DND-41 (cell line): ENCODE results near the gene GABRB3.

Source experiments
- EZH2 ChIP-seq: IDR thresholded peaks from 3 replicates; pipeline ENCODE4 v1.6.1; 2012; ENCODE audit warnings: borderline replicate concordance, low read depth, mild to moderate bottlenecking, moderate library complexity, low read length, inconsistent platforms; ENCODE audit not compliant: severe bottlenecking
- TF ChIP-seq, protein P1 (sequence below): IDR thresholded peaks from 2 replicates; pipeline ENCODE4 v1.5.1; 2012; ENCODE audit warnings: borderline replicate concordance, low read length, moderate library complexity, mild to moderate bottlenecking; ENCODE audit not compliant: poor library complexity, severe bottlenecking; ENCODE audit errors: extremely low read depth

DNA sequence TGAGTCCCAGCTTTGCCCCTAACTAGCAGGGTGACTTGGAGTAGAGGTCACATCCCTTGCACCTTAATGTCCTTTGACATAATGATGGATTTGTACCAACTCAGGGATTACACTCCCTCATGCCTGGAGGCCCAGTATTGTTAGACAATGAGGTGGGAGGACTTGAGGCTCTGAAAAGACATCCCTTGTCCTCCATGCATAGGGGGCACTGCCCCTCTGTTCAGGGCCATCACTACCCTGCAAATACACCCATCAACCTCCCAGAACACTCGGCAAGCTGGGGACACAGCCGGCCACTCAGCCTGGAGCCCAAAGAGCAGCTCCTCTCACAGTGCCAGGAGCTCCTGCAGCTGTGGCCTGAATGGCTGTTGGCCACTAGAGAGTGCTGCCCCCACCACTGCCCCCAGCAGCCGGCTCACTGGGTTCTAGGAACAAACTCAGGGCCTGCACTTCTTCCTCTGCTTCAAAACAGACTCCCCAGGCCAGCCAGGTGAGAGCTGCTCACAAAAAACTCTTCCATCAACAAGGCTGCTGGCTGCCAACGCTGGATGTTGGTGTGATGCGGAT is 90.2 kb downstream of the GABRB3 start:
- TF ChIP-seq, protein P1, sequence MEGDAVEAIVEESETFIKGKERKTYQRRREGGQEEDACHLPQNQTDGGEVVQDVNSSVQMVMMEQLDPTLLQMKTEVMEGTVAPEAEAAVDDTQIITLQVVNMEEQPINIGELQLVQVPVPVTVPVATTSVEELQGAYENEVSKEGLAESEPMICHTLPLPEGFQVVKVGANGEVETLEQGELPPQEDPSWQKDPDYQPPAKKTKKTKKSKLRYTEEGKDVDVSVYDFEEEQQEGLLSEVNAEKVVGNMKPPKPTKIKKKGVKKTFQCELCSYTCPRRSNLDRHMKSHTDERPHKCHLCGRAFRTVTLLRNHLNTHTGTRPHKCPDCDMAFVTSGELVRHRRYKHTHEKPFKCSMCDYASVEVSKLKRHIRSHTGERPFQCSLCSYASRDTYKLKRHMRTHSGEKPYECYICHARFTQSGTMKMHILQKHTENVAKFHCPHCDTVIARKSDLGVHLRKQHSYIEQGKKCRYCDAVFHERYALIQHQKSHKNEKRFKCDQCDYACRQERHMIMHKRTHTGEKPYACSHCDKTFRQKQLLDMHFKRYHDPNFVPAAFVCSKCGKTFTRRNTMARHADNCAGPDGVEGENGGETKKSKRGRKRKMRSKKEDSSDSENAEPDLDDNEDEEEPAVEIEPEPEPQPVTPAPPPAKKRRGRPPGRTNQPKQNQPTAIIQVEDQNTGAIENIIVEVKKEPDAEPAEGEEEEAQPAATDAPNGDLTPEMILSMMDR = no peak
- TF ChIP-seq EZH2 = no peak
